Endothelial cell of umbilical vein (primary cell): Measurements from ENCODE around the gene TPPP2. TPM values are rescaled to one million over a fixed set of nuclear protein-coding genes. Genes with fewer than 3 reads are reported as not detected.

Experiments used
- BruUV-seq: library from RNA; stranded (reverse); fragments of 400-500 nt; replicated peaks from 2 replicates; lab custom pipeline; 2021; lab: Mats Ljungman, UMichigan
- CTCF ChIA-PET: fragments of 300-600, 350-600 bp; sonication (Branson Sonifier 250); formaldehyde crosslinking; loops from one replicate; lab custom pipeline; 2021; ENCODE audit warnings: antibody characterized with exemption, inconsistent platforms; lab: Charles Lee
- POLR2A ChIA-PET: fragments of 300-600, 350-600 bp; sonication (Branson Sonifier 250); formaldehyde crosslinking; loops from one replicate; lab custom pipeline; 2021; ENCODE audit warnings: antibody characterized with exemption, inconsistent platforms; lab: Charles Lee
- DNase-seq: peaks from one replicate; pipeline ENCODE4 v3.0.0-alpha.2; 2011; ENCODE audit warnings: low read depth, low spot score
- FAIRE-seq: peaks from 2 replicates; lab custom pipeline; 2011; peaks lifted over from hg19 to GRCh38; lab: Jason Lieb, UNC
- H2AFZ ChIP-seq: 2 replicates; pipeline ENCODE4 v1.6.0; 2012; ENCODE audit warnings: low read depth, low read length, control low read depth, inconsistent platforms
- H3K27ac ChIP-seq: 2 replicates; pipeline ENCODE4 v1.5.1; 2011; ENCODE audit warnings: low read depth, mild to moderate bottlenecking, control low read depth, low read length, moderate library complexity; ENCODE audit not compliant: insufficient read depth
- H3K27me3 ChIP-seq, 2 experiments: 2 replicates each; pipeline versions ENCODE4 v1.6.0 to v1.6.1; 2011; ENCODE audit warnings: low read length in 2 of 2, mixed read lengths in 1 of 2; ENCODE audit not compliant: control insufficient read depth in 2 of 2, insufficient read depth in 2 of 2
- H3K36me3 ChIP-seq, 2 experiments: 2 replicates in 1 of 2; 3 replicates in 1 of 2; pipeline ENCODE4 v1.5.1; 2011; ENCODE audit warnings: low read length in 2 of 2, mild to moderate bottlenecking in 1 of 2, moderate library complexity in 1 of 2; ENCODE audit not compliant: control insufficient read depth in 2 of 2, insufficient read depth in 2 of 2; ENCODE audit errors: extremely low read depth in 1 of 2
- H3K4me1 ChIP-seq: 3 replicates; pipeline ENCODE4 v1.5.1; 2011; ENCODE audit warnings: mild to moderate bottlenecking, low read length; ENCODE audit not compliant: control insufficient read depth, insufficient read depth; ENCODE audit errors: extremely low read depth
- H3K4me2 ChIP-seq: 2 replicates; pipeline ENCODE4 v1.6.1; 2011; ENCODE audit warnings: low read length, control low read depth, mixed read lengths; ENCODE audit not compliant: insufficient read depth
- H3K4me3 ChIP-seq, 3 experiments: fragments of 200-600 bp in 1 of 3; sonication (generic), shearing (Covaris generic) in 1 of 3; replicated peaks in 1 of 3; 2 replicates each; pipeline ENCODE4 v1.5.1; 2011 to 2016; ENCODE audit warnings: control low read depth in 3 of 3, low read length in 3 of 3, mild to moderate bottlenecking in 2 of 3, inconsistent platforms in 1 of 3, low read depth in 1 of 3, moderate library complexity in 1 of 3; ENCODE audit not compliant: insufficient read depth in 1 of 3
- H3K79me2 ChIP-seq: 2 replicates; pipeline ENCODE4 v1.6.0; 2012; ENCODE audit warnings: low read length, inconsistent platforms; ENCODE audit not compliant: control insufficient read depth, insufficient read depth
- H3K9ac ChIP-seq: replicated peaks from 2 replicates; pipeline ENCODE3; 2011; ENCODE audit warnings: low read length, control low read depth; ENCODE audit not compliant: insufficient read depth; ENCODE audit errors: extremely low read depth
- H3K9me1 ChIP-seq: replicated peaks from 3 replicates; pipeline ENCODE4 v1.6.0; 2011; ENCODE audit warnings: mild to moderate bottlenecking, low read length; ENCODE audit not compliant: control insufficient read depth, insufficient read depth; ENCODE audit errors: extremely low read depth
- H3K9me3 ChIP-seq: replicated peaks from 2 replicates; pipeline ENCODE4 v1.5.1; 2012; ENCODE audit warnings: low read length, inconsistent platforms; ENCODE audit not compliant: control insufficient read depth, insufficient read depth
- H4K20me1 ChIP-seq: replicated peaks from 2 replicates; pipeline ENCODE3; 2011; ENCODE audit warnings: mild to moderate bottlenecking, low read length; ENCODE audit not compliant: control insufficient read depth, insufficient read depth; ENCODE audit errors: extremely low read depth
- EZH2 ChIP-seq: IDR thresholded peaks from 2 replicates; pipeline ENCODE4 v1.6.1; 2012; ENCODE audit warnings: borderline replicate concordance, low read depth, mild to moderate bottlenecking, moderate library complexity, low read length, inconsistent platforms; ENCODE audit not compliant: severe bottlenecking
- FOS ChIP-seq: IDR thresholded peaks from 2 replicates; pipeline ENCODE4 v1.6.1; 2011; ENCODE audit warnings: mild to moderate bottlenecking, low read length, moderate library complexity, borderline replicate concordance; ENCODE audit not compliant: insufficient read depth
- GATA2 ChIP-seq: IDR thresholded peaks from 2 replicates; pipeline ENCODE4 v1.7.0; 2011; ENCODE audit warnings: low read depth, mild to moderate bottlenecking, moderate library complexity, mixed read lengths, low read length; ENCODE audit not compliant: insufficient read length, insufficient read depth
- JUN ChIP-seq: IDR thresholded peaks from 2 replicates; pipeline ENCODE4 v1.6.1; 2011; ENCODE audit warnings: borderline replicate concordance, low read depth; ENCODE audit not compliant: insufficient read length, insufficient read depth
- MYC ChIP-seq: IDR thresholded peaks from one replicate; pipeline ENCODE4 v1.6.1; 2011; ENCODE audit warnings: mild to moderate bottlenecking, low read depth, low read length
- POLR2A ChIP-seq: IDR thresholded peaks from 2 replicates; pipeline ENCODE4 v1.6.1; 2012; ENCODE audit warnings: low read depth, mild to moderate bottlenecking, control low read depth, low read length
- POLR2AphosphoS5 ChIP-seq: IDR thresholded peaks from 2 replicates; pipeline ENCODE4 v1.6.1; 2012; ENCODE audit warnings: low read depth, mild to moderate bottlenecking, control low read depth, low read length, moderate library complexity; ENCODE audit not compliant: insufficient read depth
- dilution Hi-C: fragments of 300-500 bp; cut with MboI; formaldehyde crosslinking; loops from one replicate; pipeline ENCODE4 v1.15.0; 2019; ENCODE audit warnings: low sequenced_read_pairs; ENCODE audit not compliant: extremely low pct_ligation_motif_present
- intact Hi-C: fragments of 100-400 bp; cut with micrococcal nuclease; formaldehyde crosslinking; loops from one replicate; pipeline ENCODE4 v1.10.0; 2022
- polyA plus RNA-seq, 4 experiments: library from polyadenylated mRNA; depleted of rRNA in 3 of 4; stranded (reverse) in 3 of 4; unstranded in 1 of 4; fragments of >200 nt; gene quantifications; 2 replicates each; pipeline versions ENCODE4 v1.2.1 to v1.2.3, GENCODE V29; 2011 to 2012; ENCODE audit warnings: missing spikeins in 1 of 4
- total RNA-seq: library from RNA; stranded (reverse); gene quantifications from 2 replicates; pipeline ENCODE4 v1.2.3, GENCODE V29; 2021
- TF ChIP-seq, protein P1 (sequence below): IDR thresholded peaks from 2 replicates; pipeline ENCODE4 v1.6.1; 2011; ENCODE audit not compliant: insufficient read depth, insufficient read length
- TF ChIP-seq, protein P2 (sequence below), 2 donors: IDR thresholded peaks; 1 replicate in 1 of 2; 2 replicates in 1 of 2; pipeline ENCODE4 v1.5.1; 2011; ENCODE audit warnings: low read length in 2 of 2, mild to moderate bottlenecking in 2 of 2, moderate library complexity in 2 of 2, control low read depth in 1 of 2, inconsistent platforms in 1 of 2, low read depth in 1 of 2; ENCODE audit not compliant: insufficient read depth in 1 of 2; ENCODE audit errors: extremely low read depth in 1 of 2

Gene TPPP2
- total and polyA plus RNA-seq, 2 donors (not counting 3 experiments of a cell fraction or from before 2014, with no cell fraction given), result not detected

DNA sequence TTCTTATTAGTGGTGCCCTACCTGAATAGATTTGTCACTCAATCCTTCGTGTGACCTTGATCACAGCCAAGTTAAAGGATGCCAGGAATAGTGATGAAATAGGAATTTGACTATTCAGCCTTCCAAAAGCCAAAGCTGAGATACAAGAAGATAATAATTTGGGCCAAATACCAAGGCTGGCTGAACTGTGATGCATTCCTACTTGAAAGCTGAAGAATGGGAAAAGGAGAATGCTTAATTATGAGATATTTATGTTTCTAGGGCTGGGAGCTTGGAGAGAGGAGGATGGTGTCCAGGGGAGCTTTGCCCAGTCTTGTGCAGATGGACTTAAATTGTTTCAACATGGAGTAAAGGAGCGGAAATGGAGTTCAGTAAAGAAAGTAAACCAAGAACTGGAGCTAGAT, 17.4 kb downstream of the TPPP2 start:
- H2AFZ ChIP-seq, result no peak overlapping the region

More for the DNA sequence above, 17.4 kb downstream of the TPPP2 start:
- dilution Hi-C loops (no loop called here), intact Hi-C loops (no loop called here)
- Histone ChIP-seq H3K27me3 (peaks cover 23 to 24% of the 10 kb centered on the region in 2 experiments), H3K4me1 (no peaks in the 10 kb centered on the region), H3K9me1 (no peaks in the 10 kb centered on the region), H4K20me1 (no peaks in the 10 kb centered on the region), H3K4me2 (no peak overlapping the region), H3K9ac (no peak overlapping the region), H3K36me3 (no peaks in the 10 kb centered on the region), H3K9me3 (no peaks in the 10 kb centered on the region), H3K79me2 (no peaks in the 10 kb centered on the region), H3K4me3 (no peak overlapping the region), H3K27ac (no peak overlapping the region)
- TF ChIP-seq, protein P1, sequence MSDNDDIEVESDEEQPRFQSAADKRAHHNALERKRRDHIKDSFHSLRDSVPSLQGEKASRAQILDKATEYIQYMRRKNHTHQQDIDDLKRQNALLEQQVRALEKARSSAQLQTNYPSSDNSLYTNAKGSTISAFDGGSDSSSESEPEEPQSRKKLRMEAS, result no peak
- no peak for TF ChIP-seq MYC
- no peak for TF ChIP-seq JUN
- TF ChIP-seq GATA2, result no peak
- no peak for TF ChIP-seq POLR2AphosphoS5
- TF ChIP-seq, protein P2, sequence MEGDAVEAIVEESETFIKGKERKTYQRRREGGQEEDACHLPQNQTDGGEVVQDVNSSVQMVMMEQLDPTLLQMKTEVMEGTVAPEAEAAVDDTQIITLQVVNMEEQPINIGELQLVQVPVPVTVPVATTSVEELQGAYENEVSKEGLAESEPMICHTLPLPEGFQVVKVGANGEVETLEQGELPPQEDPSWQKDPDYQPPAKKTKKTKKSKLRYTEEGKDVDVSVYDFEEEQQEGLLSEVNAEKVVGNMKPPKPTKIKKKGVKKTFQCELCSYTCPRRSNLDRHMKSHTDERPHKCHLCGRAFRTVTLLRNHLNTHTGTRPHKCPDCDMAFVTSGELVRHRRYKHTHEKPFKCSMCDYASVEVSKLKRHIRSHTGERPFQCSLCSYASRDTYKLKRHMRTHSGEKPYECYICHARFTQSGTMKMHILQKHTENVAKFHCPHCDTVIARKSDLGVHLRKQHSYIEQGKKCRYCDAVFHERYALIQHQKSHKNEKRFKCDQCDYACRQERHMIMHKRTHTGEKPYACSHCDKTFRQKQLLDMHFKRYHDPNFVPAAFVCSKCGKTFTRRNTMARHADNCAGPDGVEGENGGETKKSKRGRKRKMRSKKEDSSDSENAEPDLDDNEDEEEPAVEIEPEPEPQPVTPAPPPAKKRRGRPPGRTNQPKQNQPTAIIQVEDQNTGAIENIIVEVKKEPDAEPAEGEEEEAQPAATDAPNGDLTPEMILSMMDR (IDR thresholded peaks at IDR 0.05; ENCODE audit: extremely low read depth in 1 of 2, insufficient read depth in 1 of 2, low read depth in 1 of 2, low read length in 2 of 2), result no peak
- TF ChIP-seq FOS, result no peak
- no peak for TF ChIP-seq POLR2A
- TF ChIP-seq EZH2, result no peak
- POLR2A ChIA-PET, result no interaction called here
- CTCF ChIA-PET, result interaction anchor here (1.2 to 3.3 kb wide), 4 partner anchors 19 to 32 kb away, joined by 3 to 19 read pairs (median 7); no protein-coding TSS in a partner anchor
- DNase-seq, result no peak
- BruUV-seq, result no TSS peak
- no peak for FAIRE-seq
